Retinal pigment epithelial cell (primary cell): ENCODE results near the gene LRRC4C.

Source experiments
- DNase-seq: peaks from one replicate; pipeline ENCODE4 v3.0.0-alpha.2; 2010; ENCODE audit warnings: low read depth
- H3K4me3 ChIP-seq: 2 replicates; pipeline ENCODE4 v1.5.1; 2011; ENCODE audit warnings: mild to moderate bottlenecking, low read length, control low read depth, moderate library complexity
- TF ChIP-seq, protein P1 (sequence below): conservative IDR thresholded peaks from 2 replicates; pipeline ENCODE4 v1.5.1; 2011; ENCODE audit warnings: low read depth, low read length, control low read depth, inconsistent platforms

The LRRC4C gene

DNA sequence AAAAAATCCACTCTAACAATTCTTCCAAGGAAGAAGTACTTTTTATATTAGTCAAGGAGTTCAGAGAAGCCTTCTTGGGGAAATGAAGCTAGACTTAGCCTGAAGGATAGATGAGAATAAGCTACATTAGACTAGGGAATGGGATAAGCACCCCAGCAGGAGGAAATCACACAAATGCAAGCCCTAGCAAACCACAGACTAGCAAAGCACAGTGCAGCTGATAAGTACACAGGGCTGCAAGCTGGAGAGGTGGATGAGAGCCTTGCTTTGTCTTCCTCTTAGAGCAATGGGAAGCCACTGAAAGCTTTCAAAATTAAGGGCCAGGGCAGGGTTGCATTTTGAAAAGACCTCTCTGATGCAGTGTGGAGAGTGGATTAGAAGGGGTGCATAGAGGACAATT, 946.2 kb downstream of the LRRC4C start:
- TF ChIP-seq, protein P1, sequence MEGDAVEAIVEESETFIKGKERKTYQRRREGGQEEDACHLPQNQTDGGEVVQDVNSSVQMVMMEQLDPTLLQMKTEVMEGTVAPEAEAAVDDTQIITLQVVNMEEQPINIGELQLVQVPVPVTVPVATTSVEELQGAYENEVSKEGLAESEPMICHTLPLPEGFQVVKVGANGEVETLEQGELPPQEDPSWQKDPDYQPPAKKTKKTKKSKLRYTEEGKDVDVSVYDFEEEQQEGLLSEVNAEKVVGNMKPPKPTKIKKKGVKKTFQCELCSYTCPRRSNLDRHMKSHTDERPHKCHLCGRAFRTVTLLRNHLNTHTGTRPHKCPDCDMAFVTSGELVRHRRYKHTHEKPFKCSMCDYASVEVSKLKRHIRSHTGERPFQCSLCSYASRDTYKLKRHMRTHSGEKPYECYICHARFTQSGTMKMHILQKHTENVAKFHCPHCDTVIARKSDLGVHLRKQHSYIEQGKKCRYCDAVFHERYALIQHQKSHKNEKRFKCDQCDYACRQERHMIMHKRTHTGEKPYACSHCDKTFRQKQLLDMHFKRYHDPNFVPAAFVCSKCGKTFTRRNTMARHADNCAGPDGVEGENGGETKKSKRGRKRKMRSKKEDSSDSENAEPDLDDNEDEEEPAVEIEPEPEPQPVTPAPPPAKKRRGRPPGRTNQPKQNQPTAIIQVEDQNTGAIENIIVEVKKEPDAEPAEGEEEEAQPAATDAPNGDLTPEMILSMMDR = no peak
- no peak for DNase-seq

DNA sequence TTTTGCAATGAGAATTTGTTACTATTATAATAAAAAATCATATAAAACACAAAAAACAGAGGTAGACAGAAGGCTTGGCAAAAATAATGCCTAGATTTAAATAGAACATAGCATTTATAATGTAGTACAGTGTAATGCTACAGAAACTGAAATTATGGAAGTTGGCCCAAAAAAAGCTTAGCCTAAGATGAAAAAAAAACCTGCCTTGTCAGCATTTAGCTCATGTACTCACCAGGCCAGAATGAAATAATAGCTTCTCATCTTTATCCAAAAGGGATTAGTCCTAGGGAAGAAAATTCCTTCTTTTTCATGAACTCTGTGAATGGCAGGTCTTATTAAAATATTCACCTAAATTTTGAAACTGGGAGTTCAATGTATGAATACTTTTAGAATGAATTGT, 951.1 kb downstream of the LRRC4C start:
- TF ChIP-seq, protein P1 = no peak
- DNase-seq = no peak
- no peak overlapping the region for H3K4me3 ChIP-seq

More for the DNA sequence above, 946.2 kb downstream of the LRRC4C start:
- H3K4me3 ChIP-seq = no peak overlapping the region

DNA sequence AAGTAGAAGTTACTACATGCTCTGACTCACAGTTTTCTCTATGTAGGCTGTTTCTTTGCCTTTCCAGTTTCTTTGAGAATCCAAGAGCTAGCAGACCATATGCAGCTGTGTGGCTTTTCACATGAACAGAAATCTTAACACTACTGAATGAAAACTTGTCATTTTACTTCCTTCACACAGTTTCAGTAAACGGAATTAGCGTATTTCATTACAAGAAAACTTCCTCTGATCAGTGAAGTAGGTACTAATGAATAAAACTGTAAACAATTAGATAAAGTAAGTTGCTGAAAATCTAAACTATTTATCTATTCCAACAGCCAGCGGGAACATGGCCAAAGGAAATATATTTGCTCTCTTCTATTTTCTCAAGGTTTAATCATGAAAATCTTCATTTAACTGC, 953.2 kb downstream of the LRRC4C start:
- DNase-seq = no peak
- no peak overlapping the region for H3K4me3 ChIP-seq
- TF ChIP-seq, protein P1 = no peak

DNA sequence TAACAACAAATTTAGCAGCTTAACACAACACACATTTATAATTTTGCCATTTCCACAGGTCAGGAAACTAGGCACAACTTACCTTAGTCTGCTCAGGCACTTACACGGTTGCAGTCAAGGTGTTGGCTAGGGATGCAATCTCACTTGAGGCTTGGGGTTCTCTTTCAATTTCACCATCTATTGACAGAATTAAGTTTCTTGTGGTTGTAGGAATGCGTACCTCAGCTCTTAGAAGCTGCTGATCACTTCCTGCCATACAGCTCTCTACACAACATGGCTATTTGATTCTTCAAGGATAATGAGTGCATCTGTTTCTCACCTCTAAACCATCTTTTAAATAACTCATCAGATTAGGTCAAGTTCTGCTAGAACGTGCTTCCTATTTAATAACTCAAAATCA, 968.1 kb downstream of the LRRC4C start:
- H3K4me3 ChIP-seq = no peak overlapping the region
- no peak for DNase-seq
- TF ChIP-seq, protein P1 = no peak

DNA sequence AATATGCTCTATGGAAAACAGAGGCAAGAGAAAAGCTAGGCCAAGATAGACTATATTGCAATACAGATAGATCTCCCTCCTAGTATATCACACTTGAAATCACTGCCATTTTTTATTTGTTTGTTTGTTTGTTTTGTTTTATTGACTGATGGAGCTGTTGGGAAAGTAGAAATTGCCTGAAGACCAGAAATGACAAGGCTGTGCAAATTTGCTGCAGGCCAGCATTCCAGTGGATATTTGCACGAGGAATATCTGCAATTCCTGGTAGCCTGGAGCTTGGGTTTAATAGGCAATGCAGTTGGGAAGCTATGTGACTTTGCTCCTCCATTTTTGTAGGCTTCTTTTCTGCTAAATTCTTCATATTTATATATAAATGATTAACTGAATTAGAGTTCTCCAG, 991.7 kb downstream of the LRRC4C start:
- no peak overlapping the region for H3K4me3 ChIP-seq
- no peak for DNase-seq
- TF ChIP-seq, protein P1 = no peak

DNA sequence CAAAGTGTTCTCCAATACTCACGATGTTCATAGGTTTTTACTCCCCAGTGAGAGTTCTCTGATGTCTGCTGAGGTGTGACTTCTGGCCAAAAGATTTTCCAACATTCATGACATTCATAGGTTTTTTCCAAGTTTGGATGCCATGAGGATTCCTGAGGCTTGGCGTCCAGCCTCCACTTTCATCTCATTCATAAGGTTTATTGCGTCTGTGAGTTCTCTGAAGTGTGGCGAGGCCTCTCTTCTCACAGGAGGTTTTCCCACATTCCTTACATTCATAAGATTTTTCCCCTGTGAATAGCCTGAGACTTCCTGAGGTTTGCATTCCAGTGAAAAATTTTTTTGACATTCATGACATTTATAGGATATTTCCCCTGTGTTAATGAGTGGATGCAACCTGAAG, 1014.1 kb downstream of the LRRC4C start:
- TF ChIP-seq, protein P1 = no peak
- H3K4me3 ChIP-seq = no peak overlapping the region
- DNase-seq = no peak

DNA sequence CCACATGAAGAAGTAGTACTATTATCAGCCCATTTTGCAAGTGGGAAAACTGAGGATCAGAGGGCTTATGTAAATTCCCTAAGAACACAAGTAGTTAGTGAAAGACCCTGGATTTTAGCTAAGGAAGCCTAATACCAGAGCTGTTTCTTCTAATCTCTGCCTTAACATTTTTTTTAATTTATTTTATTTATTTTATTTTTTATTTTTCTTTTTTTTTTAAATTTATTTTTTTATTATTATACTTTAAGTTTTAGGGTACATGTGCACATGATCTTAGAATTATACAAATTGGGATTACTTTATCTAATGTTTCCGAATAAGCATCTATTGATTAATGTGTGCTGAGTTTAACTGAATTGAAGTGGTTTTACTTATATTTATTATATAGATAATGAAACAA, 1015.3 kb downstream of the LRRC4C start:
- TF ChIP-seq, protein P1 = no peak
- no peak for DNase-seq
- H3K4me3 ChIP-seq = no peak overlapping the region
